Large intestine (tissue), 3 donors: ENCODE data around the gene B3GALT5. TPM values are rescaled to one million over a fixed set of nuclear protein-coding genes. Genes with fewer than 3 reads are reported as not detected.
A peak's percentile ranks its signal among the peaks of the same experiment; 100 is the strongest.

ENCODE experiments used
- DNase-seq, 2 donors: peaks; one replicate each; pipeline versions ENCODE4 v3.0.0 to v3.0.0-alpha.2; 2013
- H3K27ac ChIP-seq: one replicate; pipeline ENCODE4 v1.5.1; 2013; ENCODE audit warnings: low read length
- H3K27me3 ChIP-seq: 2 replicates; pipeline ENCODE4 v1.6.1; 2013; ENCODE audit warnings: low read length; ENCODE audit not compliant: control insufficient read depth, insufficient read depth
- H3K36me3 ChIP-seq: 2 replicates; pipeline ENCODE4 v1.6.1; 2013; ENCODE audit warnings: low read length; ENCODE audit not compliant: control insufficient read depth, insufficient read depth
- H3K4me1 ChIP-seq: one replicate; pipeline ENCODE4 v1.6.1; 2013; ENCODE audit warnings: low read length; ENCODE audit not compliant: control insufficient read depth, insufficient read depth
- H3K4me3 ChIP-seq: one replicate; pipeline ENCODE4 v1.5.1; 2013; ENCODE audit warnings: low read length
- H3K9me3 ChIP-seq: one replicate; pipeline ENCODE4 v1.6.1; 2013; ENCODE audit warnings: mild to moderate bottlenecking, low read depth, low read length, moderate library complexity; ENCODE audit not compliant: control insufficient read depth
- WGBS: methylation state at CpG from one replicate; pipeline ENCODE4 v1.1.5; 2013; ENCODE audit warnings: low lambda C conversion rate; ENCODE audit not compliant: insufficient coverage; 5-methylcytosine and 5-hydroxymethylcytosine counted together
- polyA plus RNA-seq: library from polyadenylated mRNA; unstranded; fragments of 120-200 nt; gene quantifications from one replicate; pipeline ENCODE4 v1.2.1, GENCODE V29; 2013

B3GALT5 gene
- polyA plus RNA-seq, 1 donor, result 9.9 TPM

- Histone ChIP-seq H3K9me3 (no peaks in the 10 kb centered on the region), H3K4me1 (peaks cover 43% of the 10 kb centered on the region), H3K27me3 (no peaks in the 10 kb centered on the region), H3K27ac (peak overlapping the region; percentile 78), H3K4me3 (no peak overlapping the region), H3K36me3 (peaks cover 12% of the 10 kb centered on the region)
- WGBS, result 50% methylated on average over 1 of the region's 6 CpGs
- DNase-seq, result peak; percentile 61 to 82
Measured at GRCh38 chr21:39644062-39644560, 31.4 kb downstream of the B3GALT5 start.

DNA sequence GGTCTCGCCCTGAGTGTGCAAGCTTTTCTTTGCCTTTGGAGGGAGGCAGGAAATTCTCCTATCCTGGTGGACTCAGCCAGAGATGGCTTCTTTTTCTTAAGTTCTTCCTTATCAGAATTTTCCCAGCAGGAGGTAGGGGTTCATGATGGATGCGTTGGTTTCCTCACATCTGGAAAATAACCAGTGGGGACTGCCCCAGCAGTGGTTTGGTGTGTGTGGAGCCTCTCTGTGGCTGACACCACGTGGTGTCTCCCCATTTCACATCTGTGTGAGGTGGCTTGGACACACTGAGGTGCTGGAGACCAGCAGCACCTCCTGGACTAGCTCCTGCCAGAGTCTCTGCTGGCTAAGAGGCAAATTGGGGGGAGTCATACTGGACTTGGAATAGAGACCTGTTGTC is 32.6 kb downstream of the B3GALT5 start:
- no peak overlapping the region for H3K4me3 ChIP-seq

GRCh38 chr21:39647476-39647875 is 34.7 kb downstream of the B3GALT5 start:
- H3K4me1 ChIP-seq, result peaks cover 31% of the 10 kb centered on the region
- H3K36me3 ChIP-seq, result peaks cover 23% of the 10 kb centered on the region
- 100% methylated on average over 1 of the region's 6 CpGs for WGBS
- H3K4me3 ChIP-seq, result no peak overlapping the region
- H3K27me3 ChIP-seq, result no peaks in the 10 kb centered on the region
- no peak for DNase-seq
- no peaks in the 10 kb centered on the region for H3K9me3 ChIP-seq
- no peak overlapping the region for H3K27ac ChIP-seq

More for the DNA sequence above, 32.6 kb downstream of the B3GALT5 start:
- Histone ChIP-seq H3K27me3 (no peaks in the 10 kb centered on the region), H3K4me1 (peaks cover 45% of the 10 kb centered on the region), H3K9me3 (no peaks in the 10 kb centered on the region), H3K27ac (no peak overlapping the region), H3K36me3 (peaks cover 15% of the 10 kb centered on the region)
- no CpG with 5 or more reads among the region's 3 CpGs for WGBS
- no peak for DNase-seq

- Histone ChIP-seq H3K4me1 (peaks cover 17% of the 10 kb centered on the region), H3K36me3 (peaks cover 23% of the 10 kb centered on the region), H3K27ac (no peak overlapping the region), H3K9me3 (no peaks in the 10 kb centered on the region), H3K4me3 (no peak overlapping the region), H3K27me3 (no peaks in the 10 kb centered on the region)
- WGBS, result no CpG with 5 or more reads among the region's 6 CpGs
- DNase-seq, result no peak
Measured at GRCh38 chr21:39648879-39649278, 36.1 kb downstream of the B3GALT5 start.

- Histone ChIP-seq H3K27me3 (no peaks in the 10 kb centered on the region), H3K9me3 (no peaks in the 10 kb centered on the region), H3K27ac (no peak overlapping the region), H3K4me3 (no peak overlapping the region), H3K36me3 (peaks cover 23% of the 10 kb centered on the region), H3K4me1 (peaks cover 14% of the 10 kb centered on the region)
- DNase-seq, result no peak
- no CpG with 5 or more reads among the region's 5 CpGs for WGBS
Measured at GRCh38 chr21:39649526-39649925, 36.8 kb downstream of the B3GALT5 start.

- no peak for DNase-seq
- H3K4me1 ChIP-seq, result peaks cover 10% of the 10 kb centered on the region
- H3K4me3 ChIP-seq, result no peak overlapping the region
- H3K27ac ChIP-seq, result no peak overlapping the region
- peaks cover 23% of the 10 kb centered on the region for H3K36me3 ChIP-seq
- H3K9me3 ChIP-seq, result no peaks in the 10 kb centered on the region
- no peaks in the 10 kb centered on the region for H3K27me3 ChIP-seq
- WGBS, result no CpG with 5 or more reads among the region's 12 CpGs
Measured at GRCh38 chr21:39650306-39650705, 37.6 kb downstream of the B3GALT5 start.

- Histone ChIP-seq H3K27me3 (no peaks in the 10 kb centered on the region), H3K9me3 (no peaks in the 10 kb centered on the region), H3K27ac (no peak overlapping the region), H3K4me3 (no peak overlapping the region), H3K4me1 (peaks cover 10% of the 10 kb centered on the region), H3K36me3 (peaks cover 23% of the 10 kb centered on the region)
- WGBS, result no CpG with 5 or more reads among the region's 7 CpGs
- DNase-seq, result no peak
Measured at GRCh38 chr21:39650801-39651200, 38.1 kb downstream of the B3GALT5 start.

- Histone ChIP-seq H3K9me3 (no peaks in the 10 kb centered on the region), H3K27ac (no peak overlapping the region), H3K27me3 (no peaks in the 10 kb centered on the region), H3K36me3 (peaks cover 23% of the 10 kb centered on the region), H3K4me1 (peaks cover 10% of the 10 kb centered on the region), H3K4me3 (no peak overlapping the region)
- DNase-seq, result no peak
- no CpG with 5 or more reads among the region's 3 CpGs for WGBS
Measured at GRCh38 chr21:39651206-39651605, 38.5 kb downstream of the B3GALT5 start.

DNA sequence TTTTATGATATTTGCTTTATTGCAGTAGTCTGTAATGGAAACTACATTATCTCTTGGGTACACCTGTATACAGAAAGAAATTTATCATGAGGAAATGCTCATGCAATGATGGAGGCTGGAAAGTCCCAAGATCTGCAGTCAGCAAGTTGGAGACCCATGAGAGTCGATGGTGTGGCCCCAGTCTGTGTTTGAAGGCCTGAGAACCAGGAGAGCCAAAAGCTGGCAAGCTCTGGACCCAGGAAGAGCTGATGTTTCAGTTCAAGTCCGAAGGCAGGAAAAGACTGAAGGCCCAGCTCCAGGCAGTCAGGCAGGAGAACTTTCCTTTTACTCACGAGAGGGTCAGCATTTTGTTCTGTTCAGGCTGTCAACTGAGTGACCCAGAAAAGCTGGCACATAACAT is 42.2 kb downstream of the B3GALT5 start:
- Histone ChIP-seq H3K27me3 (no peaks in the 10 kb centered on the region), H3K27ac (peak overlapping the region; percentile 41), H3K4me1 (peaks cover 16% of the 10 kb centered on the region), H3K4me3 (no peak overlapping the region), H3K36me3 (peaks cover 9% of the 10 kb centered on the region), H3K9me3 (no peaks in the 10 kb centered on the region)
- DNase-seq, result peak in 1 of 2 donors; percentile 33
- no CpG with 5 or more reads among the region's 3 CpGs for WGBS

DNA sequence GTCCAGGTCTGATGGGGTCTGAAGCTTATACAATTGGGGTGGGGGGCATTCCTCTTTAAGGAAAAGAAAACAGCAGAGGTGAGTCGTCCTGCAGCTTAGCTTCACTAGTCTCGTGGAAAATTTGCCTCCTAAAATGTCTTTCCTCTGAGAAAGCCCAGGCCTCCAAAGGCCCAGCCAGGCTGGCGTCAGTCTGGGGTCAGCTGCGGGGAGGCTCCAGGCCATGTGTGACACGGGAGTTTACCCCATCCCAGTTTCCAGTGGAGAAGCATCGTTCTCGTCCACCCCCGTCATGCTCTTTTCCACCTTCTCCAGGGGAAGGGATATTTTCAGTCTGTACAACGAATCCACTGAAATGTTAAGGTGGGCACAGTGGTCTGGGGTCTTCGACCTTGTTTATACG is 42.8 kb downstream of the B3GALT5 start:
- Histone ChIP-seq H3K27me3 (no peaks in the 10 kb centered on the region), H3K4me3 (no peak overlapping the region), H3K27ac (no peak overlapping the region), H3K36me3 (peaks cover 7% of the 10 kb centered on the region), H3K9me3 (no peaks in the 10 kb centered on the region), H3K4me1 (peaks cover 21% of the 10 kb centered on the region)
- no CpG with 5 or more reads among the region's 11 CpGs for WGBS
- no peak for DNase-seq

DNA sequence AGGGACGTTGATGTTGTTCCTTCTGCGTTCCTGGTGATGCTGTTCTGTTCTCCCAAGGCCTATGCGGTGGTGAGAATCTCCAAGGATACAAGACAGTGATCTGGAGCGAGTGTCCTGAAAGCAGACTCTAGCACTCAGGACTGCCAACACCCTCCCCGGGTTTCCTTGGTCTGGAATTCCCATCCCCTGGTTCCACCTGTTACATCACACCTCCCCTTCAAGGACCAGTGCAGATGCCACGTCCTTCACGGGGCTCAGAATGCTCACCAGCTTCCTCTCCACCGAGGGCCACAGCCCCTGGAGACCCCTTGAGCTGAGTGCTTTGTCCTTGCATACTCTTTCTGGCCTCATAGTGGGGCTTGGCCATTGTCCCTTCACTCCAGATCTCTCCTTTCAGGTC is 43.5 kb downstream of the B3GALT5 start:
- H3K27me3 ChIP-seq, result no peaks in the 10 kb centered on the region
- peak overlapping the region; percentile 56 for H3K27ac ChIP-seq
- peaks cover 23% of the 10 kb centered on the region for H3K4me1 ChIP-seq
- H3K9me3 ChIP-seq, result no peaks in the 10 kb centered on the region
- no peak for DNase-seq
- no peak overlapping the region for H3K4me3 ChIP-seq
- WGBS, result no CpG with 5 or more reads among the region's 8 CpGs
- peaks cover 8% of the 10 kb centered on the region for H3K36me3 ChIP-seq
